ENCODE data around the gene TFF2. TPM values are rescaled to one million over a fixed set of nuclear protein-coding genes. Genes with fewer than 3 reads are reported as not detected.

TFF2 gene
- total and polyA plus RNA-seq, 2 experiments from 2014 or later: not detected

DNA sequence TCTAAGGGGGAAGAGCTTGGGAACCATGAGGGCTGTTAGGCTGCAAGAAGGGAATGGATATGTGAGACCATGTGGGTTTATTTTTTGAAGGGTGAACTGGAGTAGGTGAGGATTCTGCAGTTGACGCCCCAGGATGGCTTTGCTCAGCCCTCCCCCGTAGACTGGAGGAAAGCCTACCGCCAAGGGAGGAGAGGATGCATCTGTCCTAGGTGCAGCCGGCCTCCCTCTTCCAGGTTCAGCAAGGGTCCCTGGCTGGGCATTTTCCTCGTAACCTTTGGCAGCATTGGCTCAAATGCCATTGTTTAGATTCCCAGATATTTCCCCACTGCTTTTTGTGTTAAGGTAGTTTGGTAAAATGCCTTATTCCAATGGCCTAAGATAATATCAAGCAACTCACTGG is 52.1 kb downstream of the TFF2 start:
- Histone ChIP-seq H3K4me3 (no peak overlapping the region), H3K27me3 (replicated peaks; ENCODE audit: insufficient read depth) (peaks cover 15% of the 10 kb centered on the region; the same call in 1 of the 2 replicates), H3K9me3 (ENCODE audit: low read depth) (no peaks in the 10 kb centered on the region), H3K4me1 (ENCODE audit: insufficient read depth) (no peaks in the 10 kb centered on the region), H3F3A (ENCODE audit: insufficient read depth) (no peaks in the 10 kb centered on the region), H3K36me3 (ENCODE audit: low read depth) (no peaks in the 10 kb centered on the region), H3K9me2 (ENCODE audit: insufficient read depth) (no peaks in the 10 kb centered on the region), H2AFZ (no peak overlapping the region), H3K79me2 (ENCODE audit: insufficient read depth) (no peaks in the 10 kb centered on the region), H3K4me2 (ENCODE audit: unreplicated experiment) (no peak overlapping the region), H4K20me1 (ENCODE audit: insufficient read depth) (no peaks in the 10 kb centered on the region), H3K27ac (no peak overlapping the region), H3K9ac (no peak overlapping the region)
- in situ Hi-C loops (cut with MboI): no loop called here
- 57 to 65% methylated on average over 5 of the region's 5 CpGs for WGBS, 2 experiments (ENCODE audit: low coverage in 1 of 2, low lambda C conversion rate in 2 of 2, missing lambda C conversion rate in 2 of 2)
- TF ChIP-seq EZH2phosphoT487 (IDR thresholded peaks at IDR 0.05; ENCODE audit: insufficient read depth, low read depth): no peak
- no peak for TF ChIP-seq EZH2 (IDR thresholded peaks at IDR 0.05; ENCODE audit: insufficient read depth, poor library complexity, severe bottlenecking)
- no peak for DNase-seq

DNA sequence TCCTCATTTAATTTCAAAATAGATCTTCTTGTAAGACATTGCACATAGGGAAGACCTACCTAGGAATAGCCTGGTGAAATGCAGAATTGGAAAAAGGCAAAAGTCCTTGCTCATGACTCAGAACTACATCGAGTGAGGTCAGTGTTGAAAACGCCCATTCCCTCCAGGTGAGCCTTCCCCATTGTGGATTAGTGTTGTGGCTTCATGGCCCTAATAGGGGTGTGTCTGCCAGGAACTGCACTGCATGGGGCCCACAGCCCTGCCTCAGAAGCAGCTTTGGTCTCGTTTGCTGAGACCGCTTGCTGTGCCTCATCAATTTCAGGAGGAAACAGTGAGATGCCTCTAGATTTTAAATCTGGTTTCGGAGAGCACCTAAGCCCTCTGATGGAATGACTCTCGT is 52.6 kb downstream of the TFF2 start:
- Histone ChIP-seq H3K4me2 (ENCODE audit: unreplicated experiment) (no peak overlapping the region), H3K27me3 (replicated peaks; ENCODE audit: insufficient read depth) (peaks cover 13% of the 10 kb centered on the region; the same call in 1 of the 2 replicates), H3K27ac (no peak overlapping the region), H3K36me3 (ENCODE audit: low read depth) (no peaks in the 10 kb centered on the region), H3K4me3 (no peak overlapping the region), H3K9ac (no peak overlapping the region), H3K9me2 (ENCODE audit: insufficient read depth) (no peaks in the 10 kb centered on the region), H3F3A (ENCODE audit: insufficient read depth) (no peaks in the 10 kb centered on the region), H3K79me2 (ENCODE audit: insufficient read depth) (no peaks in the 10 kb centered on the region), H2AFZ (no peak overlapping the region), H4K20me1 (ENCODE audit: insufficient read depth) (no peaks in the 10 kb centered on the region), H3K9me3 (ENCODE audit: low read depth) (no peaks in the 10 kb centered on the region), H3K4me1 (ENCODE audit: insufficient read depth) (no peaks in the 10 kb centered on the region)
- in situ Hi-C loops (cut with MboI): no loop called here
- no peak for TF ChIP-seq EZH2phosphoT487 (IDR thresholded peaks at IDR 0.05; ENCODE audit: insufficient read depth, low read depth)
- TF ChIP-seq EZH2 (IDR thresholded peaks at IDR 0.05; ENCODE audit: insufficient read depth, poor library complexity, severe bottlenecking): no peak
- 23 to 36% methylated on average over 6 of the region's 6 CpGs for WGBS, 2 experiments (ENCODE audit: low coverage in 1 of 2, low lambda C conversion rate in 2 of 2, missing lambda C conversion rate in 2 of 2)
- DNase-seq: no peak

DNA sequence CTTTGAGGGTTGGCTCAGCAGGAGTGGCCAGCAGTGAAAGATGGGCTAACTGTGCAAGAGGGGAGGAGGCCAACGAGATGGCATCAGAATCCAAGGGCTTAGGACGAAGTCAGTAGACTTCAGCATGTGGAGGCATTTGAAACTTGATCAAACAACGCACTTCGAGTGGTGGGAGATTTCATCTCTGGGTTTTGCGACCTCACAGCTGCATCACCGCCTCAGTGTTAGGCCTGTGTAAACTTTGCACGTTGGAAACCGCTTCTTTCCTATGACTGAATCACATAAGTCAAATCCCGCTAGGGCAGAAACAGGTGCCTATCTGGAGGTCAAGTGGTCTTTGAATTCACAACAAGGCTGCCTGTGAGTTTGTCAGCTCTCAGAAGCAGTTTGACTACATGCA is 53.4 kb downstream of the TFF2 start:
- TF ChIP-seq EZH2 (IDR thresholded peaks at IDR 0.05; ENCODE audit: insufficient read depth, poor library complexity, severe bottlenecking) (no peak), EZH2phosphoT487 (IDR thresholded peaks at IDR 0.05; ENCODE audit: insufficient read depth, low read depth) (no peak)
- no peak overlapping the region for H3K27ac ChIP-seq
- H3K4me3 ChIP-seq: no peak overlapping the region
- H3K36me3 ChIP-seq (ENCODE audit: low read depth): no peaks in the 10 kb centered on the region
- 49 to 51% methylated on average over 9 of the region's 9 CpGs for WGBS, 2 experiments (ENCODE audit: low coverage in 1 of 2, low lambda C conversion rate in 2 of 2, missing lambda C conversion rate in 2 of 2)
- no peaks in the 10 kb centered on the region for H3K79me2 ChIP-seq (ENCODE audit: insufficient read depth)
- no peak overlapping the region for H3K4me2 ChIP-seq (ENCODE audit: unreplicated experiment)
- no peak overlapping the region for H3K9ac ChIP-seq
- no peaks in the 10 kb centered on the region for H3K4me1 ChIP-seq (ENCODE audit: insufficient read depth)
- H2AFZ ChIP-seq: no peak overlapping the region
- in situ Hi-C loops (cut with MboI): no loop called here
- H3K27me3 ChIP-seq (replicated peaks; ENCODE audit: insufficient read depth): peaks cover 13% of the 10 kb centered on the region; the same call in 1 of the 2 replicates
- H4K20me1 ChIP-seq (ENCODE audit: insufficient read depth): no peaks in the 10 kb centered on the region
- no peaks in the 10 kb centered on the region for H3F3A ChIP-seq (ENCODE audit: insufficient read depth)
- no peaks in the 10 kb centered on the region for H3K9me3 ChIP-seq (ENCODE audit: low read depth)
- H3K9me2 ChIP-seq (ENCODE audit: insufficient read depth): no peaks in the 10 kb centered on the region
- DNase-seq: no peak

DNA sequence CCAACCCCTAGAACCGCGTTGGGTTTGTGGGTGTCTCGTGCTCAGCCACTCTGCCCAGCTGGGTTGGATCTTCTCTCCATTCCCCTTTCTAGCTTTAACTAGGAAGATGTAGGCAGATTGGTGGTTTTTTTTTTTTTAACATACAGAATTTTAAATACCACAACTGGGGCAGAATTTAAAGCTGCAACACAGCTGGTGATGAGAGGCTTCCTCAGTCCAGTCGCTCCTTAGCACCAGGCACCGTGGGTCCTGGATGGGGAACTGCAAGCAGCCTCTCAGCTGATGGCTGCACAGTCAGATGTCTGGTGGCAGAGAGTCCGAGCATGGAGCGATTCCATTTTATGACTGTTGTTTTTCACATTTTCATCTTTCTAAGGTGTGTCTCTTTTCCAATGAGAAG is 54.3 kb downstream of the TFF2 start:
- no peaks in the 10 kb centered on the region for H3K36me3 ChIP-seq (ENCODE audit: low read depth)
- DNase-seq: no peak
- H2AFZ ChIP-seq: no peak overlapping the region
- 0 out of 2 replicates have a peak, but pooled peaks cover 13% of the 10 kb centered on the region for H3K27me3 ChIP-seq (replicated peaks; ENCODE audit: insufficient read depth)
- H3F3A ChIP-seq (ENCODE audit: insufficient read depth): no peaks in the 10 kb centered on the region
- in situ Hi-C loops (cut with MboI): no loop called here
- H3K27ac ChIP-seq: no peak overlapping the region
- WGBS, 2 experiments (ENCODE audit: low coverage in 1 of 2, low lambda C conversion rate in 2 of 2, missing lambda C conversion rate in 2 of 2): 49 to 51% methylated on average over 7 of the region's 7 CpGs
- H3K9me3 ChIP-seq (ENCODE audit: low read depth): no peaks in the 10 kb centered on the region
- H3K9me2 ChIP-seq (ENCODE audit: insufficient read depth): no peaks in the 10 kb centered on the region
- no peak overlapping the region for H3K4me3 ChIP-seq
- H3K4me2 ChIP-seq (ENCODE audit: unreplicated experiment): no peak overlapping the region
- H3K79me2 ChIP-seq (ENCODE audit: insufficient read depth): no peaks in the 10 kb centered on the region
- H4K20me1 ChIP-seq (ENCODE audit: insufficient read depth): no peaks in the 10 kb centered on the region
- H3K9ac ChIP-seq: no peak overlapping the region
- no peaks in the 10 kb centered on the region for H3K4me1 ChIP-seq (ENCODE audit: insufficient read depth)
- TF ChIP-seq EZH2 (IDR thresholded peaks at IDR 0.05; ENCODE audit: insufficient read depth, poor library complexity, severe bottlenecking) (no peak), EZH2phosphoT487 (IDR thresholded peaks at IDR 0.05; ENCODE audit: insufficient read depth, low read depth) (no peak)

Other genes with a start within 250 kb of the TFF2 start
- not detected in 2 replicates for gene ABCG1, start 131.9 kb downstream of the TFF2 start, total RNA-seq (2014; rRNA removed; shearing (Covaris generic))
- gene ABCG1, start 131.9 kb downstream of the TFF2 start, polyA plus RNA-seq (2016; fragmentation: Nextera tagmentation; extraction: Ambion mirVana): 0.08 TPM in 1 of 2 replicates, not detected in the other
- gene TFF3, start 35.6 kb downstream of the TFF2 start, total RNA-seq (2014; rRNA removed; shearing (Covaris generic)): not detected in 2 replicates
- gene TFF3, start 35.6 kb downstream of the TFF2 start, polyA plus RNA-seq (2016; fragmentation: Nextera tagmentation; extraction: Ambion mirVana): not detected in 2 replicates
- not detected in 2 replicates for gene TFF1, start 15.5 kb upstream of the TFF2 start, total RNA-seq (2014; rRNA removed; shearing (Covaris generic))
- gene TFF1, start 15.5 kb upstream of the TFF2 start, polyA plus RNA-seq (2016; fragmentation: Nextera tagmentation; extraction: Ambion mirVana): not detected in 2 replicates
- not detected in 2 replicates for gene TMPRSS3, start 45.1 kb upstream of the TFF2 start, total RNA-seq (2014; rRNA removed; shearing (Covaris generic))
- gene TMPRSS3, start 45.1 kb upstream of the TFF2 start, polyA plus RNA-seq (2016; fragmentation: Nextera tagmentation; extraction: Ambion mirVana): not detected in 2 replicates
- gene UBASH3A, start 52.9 kb upstream of the TFF2 start, total RNA-seq (2014; rRNA removed; shearing (Covaris generic)): not detected in 2 replicates
- not detected in 2 replicates for gene UBASH3A, start 52.9 kb upstream of the TFF2 start, polyA plus RNA-seq (2016; fragmentation: Nextera tagmentation; extraction: Ambion mirVana)
- 0.32 TPM in 1 of 2 replicates, not detected in the other for gene RSPH1, start 145.2 kb upstream of the TFF2 start, total RNA-seq (2014; rRNA removed; shearing (Covaris generic))
- 0.14 TPM in 1 of 2 replicates, not detected in the other for gene RSPH1, start 145.2 kb upstream of the TFF2 start, polyA plus RNA-seq (2016; fragmentation: Nextera tagmentation; extraction: Ambion mirVana)
- not detected in 2 replicates for gene SLC37A1, start 162.9 kb upstream of the TFF2 start, total RNA-seq (2014; rRNA removed; shearing (Covaris generic))
- 0.23 TPM in 1 of 2 replicates, not detected in the other for gene SLC37A1, start 162.9 kb upstream of the TFF2 start, polyA plus RNA-seq (2016; fragmentation: Nextera tagmentation; extraction: Ambion mirVana)

Measured in GM23248 (cell line).